HPDE6-E6E7 (cell line): ENCODE data around the gene NHSL1.

Experiments
- DNase-seq: peaks from one replicate; pipeline ENCODE4 v3.0.0; 2011; ENCODE audit warnings: missing footprints; ENCODE audit errors: extremely low spot score

NHSL1 gene

DNA sequence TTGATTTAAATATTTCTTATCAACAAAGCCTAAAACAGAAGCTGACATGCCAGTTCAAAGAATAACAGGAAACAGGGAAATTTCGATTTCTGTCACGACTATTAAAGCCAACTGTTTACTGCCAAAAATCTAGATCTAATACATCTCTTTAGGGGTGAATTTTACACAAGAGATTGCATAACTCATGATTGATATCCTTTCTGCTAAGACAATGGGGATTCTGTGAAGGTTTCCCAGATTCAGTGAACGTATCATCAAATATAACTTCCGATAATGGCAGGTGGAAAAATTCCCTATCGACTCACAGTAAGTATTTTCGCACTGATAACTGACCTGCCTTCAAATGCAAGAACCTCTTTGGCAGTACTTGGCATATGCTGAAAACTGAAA is 42.9 kb downstream of the NHSL1 start:
- DNase-seq = no peak

GRCh38 chr6:138455746-138456400 is 43.4 kb downstream of the NHSL1 start:
- DNase-seq = peak; percentile 64

- peak; percentile 47 for DNase-seq
These were observed 44.1 kb downstream of the NHSL1 start for GRCh38 chr6:138454981-138455706.

DNA sequence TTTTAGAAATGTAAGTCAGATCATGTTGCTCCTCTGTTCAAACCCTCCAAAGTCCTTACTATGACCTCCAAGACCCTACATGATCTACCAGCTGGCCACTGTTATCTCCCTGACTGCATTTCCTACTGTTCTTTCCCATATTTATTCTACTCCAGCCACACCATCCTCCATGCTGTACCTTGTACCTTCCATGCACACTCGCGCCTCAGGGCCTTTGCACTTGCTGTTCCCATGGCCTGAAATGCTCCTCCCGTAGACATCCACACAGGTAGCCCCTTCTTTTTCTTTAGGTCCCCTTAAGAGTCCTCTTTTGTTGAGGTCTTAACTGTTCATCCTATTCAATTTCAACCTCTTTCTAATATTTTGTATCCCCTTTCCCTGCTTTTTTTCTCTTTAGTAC is 48.3 kb downstream of the NHSL1 start:
- no peak for DNase-seq

GRCh38 chr6:138450445-138450844 is 48.8 kb downstream of the NHSL1 start:
- no peak for DNase-seq

GRCh38 chr6:138446821-138447220 is 52.5 kb downstream of the NHSL1 start:
- no peak for DNase-seq

DNA sequence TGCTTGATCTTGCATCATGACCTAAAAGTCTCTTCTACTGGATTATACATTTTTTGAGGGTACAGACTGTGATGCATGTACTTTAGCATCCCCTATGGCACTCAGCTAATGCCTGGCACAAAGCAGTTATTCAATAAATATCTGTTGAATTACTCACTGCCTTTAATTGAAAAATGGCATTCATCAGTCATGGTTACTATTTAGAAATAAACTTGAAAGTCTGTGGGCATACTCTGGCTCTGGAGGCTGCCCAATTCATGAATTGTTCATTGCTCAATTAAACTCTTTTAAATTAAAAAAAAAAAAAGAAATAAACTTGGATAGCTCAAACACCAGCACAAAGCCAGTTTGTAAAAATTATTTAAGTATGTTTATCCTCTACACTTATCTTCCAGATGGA is 55.3 kb downstream of the NHSL1 start:
- no peak for DNase-seq

DNA sequence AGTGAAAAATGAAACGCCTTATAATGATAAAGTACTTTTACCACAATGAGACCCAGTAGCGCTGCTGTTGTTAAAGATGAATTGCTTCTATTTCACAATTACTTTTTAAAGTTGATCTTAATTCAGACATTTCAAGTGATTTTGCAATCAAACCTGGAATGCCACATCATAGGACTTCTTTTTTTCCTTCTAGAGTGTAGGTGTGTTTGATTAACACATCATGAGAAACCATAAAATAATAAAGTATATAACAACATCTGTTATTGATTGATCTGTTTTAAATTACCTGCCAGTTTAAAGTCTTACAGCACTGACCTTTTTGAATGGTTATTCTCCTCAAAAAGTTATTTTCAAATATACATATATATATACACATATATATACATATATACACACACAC is 56.6 kb downstream of the NHSL1 start:
- no peak for DNase-seq

- no peak for DNase-seq
These were observed 57.3 kb downstream of the NHSL1 start for GRCh38 chr6:138441965-138442364.

- DNase-seq = no peak
These were observed 58.4 kb downstream of the NHSL1 start for GRCh38 chr6:138440758-138441357.

DNA sequence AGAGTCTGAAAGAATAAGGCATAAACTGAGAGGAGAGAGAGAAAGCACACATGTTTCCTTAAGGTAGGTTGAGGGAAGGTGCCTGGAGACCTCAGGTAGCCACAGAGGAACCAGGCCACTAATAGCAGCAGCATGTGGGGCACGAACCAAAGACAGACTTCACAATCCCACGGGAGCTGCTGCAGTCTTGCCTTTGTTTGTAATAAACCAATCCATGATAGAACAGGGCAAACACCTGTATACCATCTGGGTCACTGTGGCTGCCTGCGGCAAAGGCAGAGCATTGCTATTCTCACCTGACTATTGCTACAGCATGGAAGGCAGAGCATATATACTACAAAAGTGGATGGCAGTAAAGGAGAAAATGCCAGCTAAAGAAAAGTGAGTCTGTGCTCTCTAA is 59.0 kb downstream of the NHSL1 start:
- DNase-seq = no peak

GRCh38 chr6:138439546-138439945 is 59.7 kb downstream of the NHSL1 start:
- no peak for DNase-seq

GRCh38 chr6:138434925-138435324 is 64.4 kb downstream of the NHSL1 start:
- no peak for DNase-seq

- DNase-seq = no peak
These were observed 65.2 kb downstream of the NHSL1 start for GRCh38 chr6:138434096-138434495.

DNA sequence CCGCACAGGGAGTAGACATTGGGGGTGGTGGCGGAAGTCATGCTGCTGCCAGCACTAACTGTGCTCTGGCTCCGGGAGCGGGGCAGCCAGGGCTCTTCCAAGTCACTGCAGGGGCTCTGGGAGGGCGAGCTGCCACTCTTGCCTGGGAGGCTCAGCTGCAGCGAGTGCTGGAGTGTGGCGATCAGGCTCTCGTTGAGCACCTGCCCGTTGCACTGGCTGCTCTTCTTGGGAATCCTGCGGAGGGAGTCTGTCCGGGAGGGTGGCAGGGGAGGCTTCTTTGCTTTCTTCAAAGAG is 67.3 kb downstream of the NHSL1 start:
- no peak for DNase-seq

DNA sequence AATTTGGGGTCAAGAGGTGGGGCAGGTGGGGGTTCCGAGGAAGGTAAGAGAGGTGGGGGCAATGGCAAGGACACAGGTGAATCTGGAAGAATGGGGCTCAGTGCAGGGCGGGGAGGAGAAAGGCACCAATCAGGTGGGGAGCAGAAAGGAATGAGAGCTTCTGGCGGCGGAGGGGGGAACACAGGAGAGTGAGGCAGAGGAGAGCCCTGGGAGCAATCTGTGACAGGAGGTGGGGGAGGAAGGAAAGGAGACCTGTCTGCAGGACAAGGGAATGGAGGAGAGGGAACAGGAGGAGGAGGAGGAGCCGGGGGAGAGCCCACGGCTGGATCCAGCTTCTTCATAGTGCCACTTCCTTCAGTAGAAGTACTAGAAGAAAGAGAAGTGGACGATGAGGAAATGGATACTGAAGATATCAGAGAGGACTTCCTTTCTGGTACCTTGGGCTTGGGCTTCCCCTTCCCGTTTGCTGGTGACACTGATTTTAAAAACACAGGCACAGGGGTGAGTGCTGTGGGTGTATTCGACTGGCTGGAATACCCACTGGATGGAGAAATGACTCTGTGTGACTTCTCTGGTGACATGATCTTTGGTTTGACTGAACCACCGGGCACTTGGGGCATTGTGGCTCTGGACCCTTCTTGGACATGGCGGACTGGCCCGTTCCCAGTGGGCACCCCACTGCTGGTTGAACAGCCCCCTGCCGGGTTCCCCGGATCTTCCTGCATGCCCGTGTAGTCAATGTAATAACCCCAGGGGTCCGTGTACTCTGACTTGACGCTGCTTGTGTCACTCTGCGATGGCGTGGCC is 67.8 kb downstream of the NHSL1 start:
- no peak for DNase-seq

DNA sequence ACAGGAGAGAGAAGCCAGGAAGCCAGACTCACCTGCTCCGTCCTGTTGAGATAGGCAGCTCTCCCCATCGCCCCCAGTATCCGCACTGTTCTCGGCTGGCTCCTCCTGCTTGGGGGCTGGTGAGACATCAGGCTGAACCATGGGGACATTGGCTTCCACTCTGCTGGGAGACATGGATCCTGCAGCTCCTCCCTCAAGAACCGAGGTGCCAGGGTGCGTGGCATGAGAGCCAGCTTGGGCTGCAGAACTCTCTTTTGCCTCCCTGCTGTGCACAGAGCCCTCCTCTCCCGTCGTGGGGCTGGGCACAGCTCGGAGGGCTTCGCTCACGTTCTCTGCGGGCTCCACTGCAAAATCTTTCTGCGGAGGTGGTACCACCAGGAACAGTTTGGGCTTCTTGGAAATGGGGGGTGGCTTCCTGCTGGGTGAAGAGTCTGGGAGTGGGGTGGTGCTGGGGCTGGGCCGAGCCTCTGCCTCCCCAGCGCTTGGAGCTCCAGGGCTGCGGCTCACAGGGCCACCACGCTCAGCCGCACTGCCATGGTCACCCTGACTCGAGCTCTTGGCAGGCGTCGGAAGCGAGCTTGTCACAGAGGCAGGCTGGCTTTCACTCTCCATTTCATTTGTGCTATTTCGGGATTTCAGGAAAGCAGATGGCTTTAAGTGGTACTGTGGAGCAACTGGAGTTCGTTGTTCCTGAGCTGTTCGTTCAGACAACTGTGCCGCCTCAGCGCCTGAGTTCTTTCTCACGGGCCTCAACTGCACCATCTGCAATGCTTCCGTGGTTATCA is 68.7 kb downstream of the NHSL1 start:
- DNase-seq = no peak

DNA sequence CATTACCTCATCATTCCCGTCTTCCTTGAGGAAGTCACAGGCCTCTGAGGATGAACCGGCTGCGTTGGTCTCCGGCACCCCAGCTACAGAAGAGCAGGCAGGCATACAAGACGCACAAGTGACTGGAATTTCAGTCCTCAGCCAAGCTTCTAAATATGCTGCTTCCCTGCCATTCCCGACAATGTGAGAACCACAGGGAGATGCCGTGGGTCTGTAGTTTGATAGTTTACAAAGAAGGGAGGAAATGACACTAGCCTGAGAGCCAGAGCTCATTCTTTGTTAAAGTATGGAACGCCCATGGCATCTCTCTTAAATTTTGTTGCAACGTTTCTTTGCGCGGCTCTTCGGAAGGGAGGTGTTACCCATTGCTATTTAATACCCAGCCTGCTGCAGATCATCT is 69.5 kb downstream of the NHSL1 start:
- no peak for DNase-seq

DNA sequence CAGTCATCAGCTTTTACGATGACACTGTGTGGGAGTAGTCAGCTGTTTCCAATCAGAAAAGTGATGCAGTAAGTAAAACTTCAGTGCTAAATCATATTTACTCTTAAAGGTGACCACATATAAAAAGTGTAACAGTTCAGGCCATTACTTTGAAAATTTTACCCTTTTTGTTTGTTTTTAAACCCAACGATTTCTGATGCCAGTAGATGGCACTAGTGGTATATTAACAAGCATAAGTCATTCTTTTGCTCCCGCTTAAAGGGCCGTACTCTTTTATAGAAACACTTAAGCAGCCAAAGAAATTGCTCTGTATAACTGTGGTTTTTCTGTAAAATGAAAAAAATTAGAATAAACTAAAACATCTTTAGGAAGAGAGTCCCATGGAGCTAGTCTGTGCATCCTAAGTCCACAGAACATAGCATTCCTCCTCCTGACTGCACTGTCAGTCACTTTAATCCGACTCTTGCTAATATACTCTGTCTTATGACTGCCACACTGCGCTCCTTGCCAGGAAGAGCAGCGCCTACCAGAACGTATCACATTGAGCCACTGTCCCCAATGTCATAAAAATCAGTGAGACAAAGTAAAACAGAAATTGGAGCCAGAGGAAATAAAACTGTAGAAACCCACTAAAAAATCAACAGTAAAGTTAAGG is 70.2 kb downstream of the NHSL1 start:
- no peak for DNase-seq

- DNase-seq = no peak
These were observed 71.6 kb downstream of the NHSL1 start for GRCh38 chr6:138427701-138428100.

- no peak for DNase-seq
These were observed 72.7 kb downstream of the NHSL1 start for GRCh38 chr6:138426500-138427123.
